ENCODE data around the gene MKNK1. TPM values are rescaled to one million over a fixed set of nuclear protein-coding genes. Genes with fewer than 3 reads are reported as not detected.

The MKNK1 gene
- total RNA-seq, 1 donor from 2014 or later = 30.6 TPM

DNA sequence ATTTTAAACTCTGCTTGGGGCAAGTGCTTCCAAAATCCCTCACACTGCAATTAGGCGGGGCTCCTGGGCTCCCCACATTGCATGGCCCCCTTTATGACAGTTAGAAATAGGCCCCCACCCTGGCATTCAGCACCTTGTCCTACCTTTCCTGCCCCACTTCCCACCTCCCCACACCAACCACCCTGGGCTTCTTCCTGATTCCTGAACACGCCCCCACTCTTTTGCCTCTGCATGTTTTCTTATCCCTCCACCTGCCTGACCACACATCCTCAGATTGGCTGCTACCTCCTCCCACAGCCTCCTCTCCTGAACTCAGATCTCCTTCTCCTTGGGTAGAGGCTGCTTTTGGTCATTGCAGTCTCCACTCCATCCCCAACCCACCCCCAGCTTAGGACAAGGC is 11.0 kb upstream of the MKNK1 start:
- Mint-ChIP-seq H3K27me3 (ENCODE audit: low read depth) (peaks cover 6% of the 10 kb centered on the region), H3K4me1 (peaks cover 30% of the 10 kb centered on the region), H3K36me3 (peaks cover 1% of the 10 kb centered on the region), H3K27ac (no peak overlapping the region), H3K9me3 (no peaks in the 10 kb centered on the region), H3K4me3 (peak overlapping the region; percentile 88)
- no peak for TF ChIP-seq CTCF (IDR thresholded peaks at IDR 0.05; ENCODE audit: unreplicated experiment)
- DNase-seq (ENCODE audit: low spot score in 2 of 2, unreplicated experiment in 2 of 2) = no peak

GRCh38 chr1:46614604-46614984 is 10.5 kb upstream of the MKNK1 start:
- TF ChIP-seq CTCF (IDR thresholded peaks at IDR 0.05; ENCODE audit: unreplicated experiment) = no peak
- Mint-ChIP-seq H3K9me3 (no peaks in the 10 kb centered on the region), H3K4me1 (peaks cover 30% of the 10 kb centered on the region), H3K36me3 (peaks cover 5% of the 10 kb centered on the region), H3K27me3 (ENCODE audit: low read depth) (peaks cover 6% of the 10 kb centered on the region), H3K27ac (no peak overlapping the region), H3K4me3 (no peak overlapping the region)
- DNase-seq (ENCODE audit: low spot score in 2 of 2, unreplicated experiment in 2 of 2) = no peak

DNA sequence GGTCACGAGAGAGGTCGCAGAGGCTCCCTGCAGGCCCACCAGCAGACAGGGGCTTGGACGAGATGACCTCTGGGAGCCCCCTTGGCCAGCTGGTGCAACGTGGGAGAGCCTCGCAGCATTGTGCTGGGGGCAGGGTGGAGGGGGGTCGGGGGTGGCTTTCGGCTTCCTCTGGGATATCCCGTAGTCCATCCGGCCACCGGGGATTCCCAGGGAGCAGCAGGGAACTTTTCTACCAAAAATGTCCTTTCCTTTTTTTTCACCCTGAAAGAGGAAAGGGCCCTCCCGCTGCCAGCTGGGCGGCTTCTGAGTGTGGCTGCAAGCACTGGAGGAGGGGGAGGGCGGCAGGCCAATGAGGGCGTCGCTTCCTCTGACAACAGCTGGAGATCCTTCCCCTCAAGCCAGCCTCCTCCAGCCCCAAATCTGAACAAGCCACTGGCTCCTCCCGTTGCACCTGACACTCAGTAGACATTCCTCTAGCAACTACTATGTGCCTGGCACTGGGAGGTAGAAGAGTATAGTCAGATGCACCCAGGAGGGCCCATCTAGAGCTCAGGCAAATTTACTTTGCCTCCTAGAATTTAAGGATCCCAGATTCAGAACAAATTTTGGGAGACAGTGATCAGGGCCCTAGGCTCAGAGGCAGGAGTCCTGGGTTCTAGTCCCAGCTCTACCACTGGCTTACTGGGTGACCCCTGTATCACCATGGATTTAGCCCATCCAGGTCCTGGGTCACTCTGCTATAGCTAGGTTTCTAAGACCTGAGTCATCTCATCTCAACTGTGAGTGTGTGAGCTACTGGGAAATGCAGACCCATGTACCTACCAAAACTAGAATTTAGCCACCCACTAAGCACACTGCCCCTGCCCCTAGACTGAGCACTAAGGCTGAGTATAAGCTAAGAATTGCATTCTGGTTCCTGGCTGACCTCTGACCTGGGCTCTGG is 9.9 kb upstream of the MKNK1 start:
- Mint-ChIP-seq H3K4me1 (peaks cover 28% of the 10 kb centered on the region), H3K27me3 (ENCODE audit: low read depth) (peaks cover 4% of the 10 kb centered on the region), H3K4me3 (no peak overlapping the region), H3K9me3 (no peaks in the 10 kb centered on the region), H3K27ac (no peak overlapping the region), H3K36me3 (peaks cover 12% of the 10 kb centered on the region)
- peak in 1 of 2 experiments; percentile 54 for DNase-seq (ENCODE audit: low spot score in 2 of 2, unreplicated experiment in 2 of 2)
- TF ChIP-seq CTCF (IDR thresholded peaks at IDR 0.05; ENCODE audit: unreplicated experiment) = no peak

- TF ChIP-seq CTCF (IDR thresholded peaks at IDR 0.05; ENCODE audit: unreplicated experiment) = no peak
- H3K36me3 Mint-ChIP-seq = peaks cover 20% of the 10 kb centered on the region
Observed at GRCh38 chr1:46612937-46613660, 9.0 kb upstream of the MKNK1 start.

GRCh38 chr1:46611691-46612221 is 7.7 kb upstream of the MKNK1 start:
- DNase-seq (ENCODE audit: low spot score in 2 of 2, unreplicated experiment in 2 of 2) = no peak
- Mint-ChIP-seq H3K4me1 (peaks cover 18% of the 10 kb centered on the region), H3K27me3 (ENCODE audit: low read depth) (no peaks in the 10 kb centered on the region), H3K36me3 (peaks cover 20% of the 10 kb centered on the region), H3K4me3 (no peak overlapping the region), H3K27ac (no peak overlapping the region), H3K9me3 (no peaks in the 10 kb centered on the region)
- no peak for TF ChIP-seq CTCF (IDR thresholded peaks at IDR 0.05; ENCODE audit: unreplicated experiment)

More at GRCh38 chr1:46612937-46613660, 9.0 kb upstream of the MKNK1 start:
- no peak overlapping the region for H3K27ac Mint-ChIP-seq
- H3K4me1 Mint-ChIP-seq = peaks cover 26% of the 10 kb centered on the region
- H3K27me3 Mint-ChIP-seq (ENCODE audit: low read depth) = peaks cover 2% of the 10 kb centered on the region
- no peak for DNase-seq (ENCODE audit: low spot score in 2 of 2, unreplicated experiment in 2 of 2)
- no peaks in the 10 kb centered on the region for H3K9me3 Mint-ChIP-seq
- no peak overlapping the region for H3K4me3 Mint-ChIP-seq

Data from mesothelial cell of epicardium (in vitro differentiated cells).